Psoas muscle (tissue), 8 donors: Measurements from ENCODE around the gene CDCA7L. TPM values are rescaled to one million over a fixed set of nuclear protein-coding genes. Genes with fewer than 3 reads are reported as not detected.

Experiments
- ATAC-seq, 4 donors: fragments of 200-7000 bp; cut with Tn5 transposase; one replicate each; pipeline ENCODE4 v1.9.1; 2020; ENCODE audit warnings: moderate library complexity in 3 of 4, mild to moderate bottlenecking in 2 of 4
- DNase-seq, 2 donors: peaks; one replicate each; pipeline ENCODE4 v3.0.0-alpha.2; 2020
- H3K27ac ChIP-seq: fragments of 200-600 bp; one replicate; pipeline ENCODE4 v1.8.0; 2022
- H3K27me3 ChIP-seq, 3 donors: fragments of 200-600 bp in 1 of 3; one replicate each; pipeline versions ENCODE4 v1.6.1 to v1.8.0; 2013 to 2022; ENCODE audit warnings: low read length in 2 of 3, mild to moderate bottlenecking in 2 of 3, moderate library complexity in 1 of 3; ENCODE audit not compliant: insufficient read depth in 3 of 3
- H3K36me3 ChIP-seq, 2 donors: fragments of 200-600 bp in 1 of 2; one replicate each; pipeline versions ENCODE4 v1.6.1 to v1.8.0; 2013 to 2022; ENCODE audit warnings: low read depth in 1 of 2, mild to moderate bottlenecking in 1 of 2, moderate library complexity in 1 of 2; ENCODE audit not compliant: insufficient read depth in 1 of 2
- H3K4me1 ChIP-seq: fragments of 200-600 bp; one replicate; pipeline ENCODE4 v1.8.0; 2022
- H3K4me3 ChIP-seq: fragments of 200-600 bp; one replicate; pipeline ENCODE4 v1.8.0; 2022; ENCODE audit warnings: mild to moderate bottlenecking
- H3K9me3 ChIP-seq: fragments of 200-600 bp; one replicate; pipeline ENCODE4 v1.8.0; 2022
- CTCF ChIP-seq: fragments of 200-600 bp; IDR thresholded peaks from one replicate; pipeline ENCODE4 v1.8.0; 2022; ENCODE audit warnings: antibody characterized with exemption
- WGBS, 3 donors: extraction: QIAGEN DNeasy Blood & Tissue Kit; methylation state at CpG; one replicate each; pipeline versions ENCODE4 v1.1.6 to v1.1.7; 2013; 5-methylcytosine and 5-hydroxymethylcytosine counted together
- intact Hi-C, 2 donors: fragments of 100-400 bp; cut with DNase I; formaldehyde crosslinking; loops; one replicate each; pipeline versions ENCODE4 v1.11.0 to v1.14.2; 2022
- polyA plus RNA-seq, 3 donors: library from polyadenylated mRNA; stranded (reverse); fragments of 200-250 nt; gene quantifications; one replicate each; pipeline ENCODE4 v1.2.3, GENCODE V29; 2013
- total RNA-seq, 4 donors: library from RNA; stranded (reverse); fragmentation: NEBNext Ultra II Directional in 2 of 4; extraction: Animal tissue kit (Norgen Biotek cat#: 25700) in 2 of 4; gene quantifications; one replicate each; pipeline versions ENCODE4 v1.2.1 to v1.2.4, GENCODE V29; 2021 to 2023
- donor health status: healthy with polysubstance abuse.
- donor health status: DM: no; HTN: no; CAD: no; lungs with moderate emphysema.
- donor health status: Bipolar disorder and iron deficiency.
- donor health status: healthy.
- donor health status: DM: yes; HTN: yes; CAD: no.
- donor health status: DM: no; HTN: no; CAD: no.
- donor health status: DM: no; HTN: no; CAD: no.
- donor health status: DM: yes; HTN: yes; CAD: no.

The CDCA7L gene
- total and polyA plus RNA-seq, 7 donors = 1.3 to 3.3 (median 2.2) TPM

- Histone ChIP-seq H3K27me3 (no peaks in the 10 kb centered on the region), H3K9me3 (no peaks in the 10 kb centered on the region), H3K4me1 (peaks cover 7% of the 10 kb centered on the region), H3K4me3 (no peak overlapping the region), H3K36me3 (no peaks in the 10 kb centered on the region), H3K27ac (no peak overlapping the region)
- WGBS, 3 donors = 92 to 100% (median 93%) methylated on average over 1 of the region's 1 CpG
- no peak for TF ChIP-seq CTCF
- no peak for ATAC-seq
- DNase-seq = no peak
- intact Hi-C loops = no loop called here
These were observed 19.3 kb downstream of the CDCA7L start for GRCh38 chr7:21926448-21926847.

GRCh38 chr7:21923658-21924057, 22.0 kb downstream of the CDCA7L start:
- H3K27me3 ChIP-seq = no peaks in the 10 kb centered on the region
- 27 to 48% (median 33%) methylated on average over 2 of the region's 2 CpGs for WGBS, 3 donors
- no peak for TF ChIP-seq CTCF
- DNase-seq (no peak), ATAC-seq (peak in 2 of 4 donors; percentile 41 to 57)
- no peaks in the 10 kb centered on the region for H3K36me3 ChIP-seq
- intact Hi-C loops = no loop called here
- peaks cover 7% of the 10 kb centered on the region for H3K4me1 ChIP-seq
- no peaks in the 10 kb centered on the region for H3K9me3 ChIP-seq
- no peak overlapping the region for H3K4me3 ChIP-seq
- no peak overlapping the region for H3K27ac ChIP-seq

GRCh38 chr7:21922605-21923004, 23.1 kb downstream of the CDCA7L start:
- Histone ChIP-seq H3K9me3 (no peaks in the 10 kb centered on the region), H3K27me3 (no peaks in the 10 kb centered on the region), H3K36me3 (no peaks in the 10 kb centered on the region), H3K4me1 (peaks cover 7% of the 10 kb centered on the region), H3K4me3 (no peak overlapping the region), H3K27ac (no peak overlapping the region)
- DNase-seq = no peak
- WGBS, 3 donors = 89 to 93% (median 90%) methylated on average over 5 of the region's 5 CpGs
- no peak for ATAC-seq
- no peak for TF ChIP-seq CTCF
- intact Hi-C loops = no loop called here

- Histone ChIP-seq H3K27me3 (no peaks in the 10 kb centered on the region), H3K4me3 (no peak overlapping the region), H3K4me1 (peaks cover 7% of the 10 kb centered on the region), H3K36me3 (no peaks in the 10 kb centered on the region), H3K27ac (no peak overlapping the region), H3K9me3 (no peaks in the 10 kb centered on the region)
- TF ChIP-seq CTCF = no peak
- DNase-seq (no peak), ATAC-seq (no peak)
- intact Hi-C loops = no loop called here
- WGBS, 3 donors = 63 to 64% (median 64%) methylated on average over 3 of the region's 3 CpGs
These were observed 24.8 kb downstream of the CDCA7L start for GRCh38 chr7:21920936-21921335.

- Histone ChIP-seq H3K4me3 (no peak overlapping the region), H3K27me3 (no peaks in the 10 kb centered on the region), H3K27ac (no peak overlapping the region), H3K9me3 (no peaks in the 10 kb centered on the region), H3K36me3 (no peaks in the 10 kb centered on the region), H3K4me1 (no peaks in the 10 kb centered on the region)
- intact Hi-C loops = no loop called here
- 89 to 95% (median 93%) methylated on average over 2 of the region's 2 CpGs for WGBS, 3 donors
- ATAC-seq (no peak), DNase-seq (no peak)
- TF ChIP-seq CTCF = no peak
These were observed 27.5 kb downstream of the CDCA7L start for GRCh38 chr7:21918216-21918615.
